Tibial artery (tissue), 4 donors: Measurements from ENCODE around the gene SQSTM1.

Experiments
- DNase-seq, 2 donors: peaks; one replicate each; pipeline ENCODE4 v3.0.0-alpha.2; 2019
- H3K27ac ChIP-seq, 2 donors: fragments of 200-600 bp; sonication (generic) in 1 of 2; 1 replicate in 1 of 2; 2 replicates in 1 of 2; pipeline ENCODE4 v1.5.1; 2018 to 2019; ENCODE audit warnings: mild to moderate bottlenecking in 1 of 2
- H3K27me3 ChIP-seq, 2 donors: fragments of 200-600 bp; sonication (generic) in 1 of 2; one replicate each; pipeline versions ENCODE4 v1.5.1 to v1.6.0; 2016 to 2019
- H3K36me3 ChIP-seq, 3 donors: fragments of 200-600 bp; sonication (generic) in 2 of 3; one replicate each; pipeline ENCODE4 v1.5.1; 2016 to 2019; ENCODE audit warnings: mild to moderate bottlenecking in 2 of 3
- H3K4me1 ChIP-seq, 4 donors: fragments of 200-600 bp; sonication (generic) in 2 of 4; 1 replicate in 3 of 4; 2 replicates in 1 of 4; pipeline ENCODE4 v1.5.1; 2016 to 2019
- H3K4me3 ChIP-seq, 2 donors: fragments of 200-600 bp; sonication (generic) in 1 of 2; 1 replicate in 1 of 2; 2 replicates in 1 of 2; pipeline ENCODE4 v1.5.1; 2018 to 2019; ENCODE audit warnings: mild to moderate bottlenecking in 2 of 2
- H3K9me3 ChIP-seq, 3 donors: fragments of 200-600 bp; sonication (generic) in 1 of 3; one replicate each; pipeline ENCODE4 v1.5.1; 2016 to 2019
- intact Hi-C: fragments of 100-400 bp; cut with DNase I; formaldehyde crosslinking; loops from one replicate; pipeline ENCODE4 v1.15.0; 2023; ENCODE audit warnings: low total_unique reads
- TF ChIP-seq, protein P1 (sequence below), 2 experiments: fragments of 200-600 bp in 1 of 2; fragments of 450-650 bp in 1 of 2; IDR thresholded peaks; one replicate each; pipeline ENCODE4 v1.5.1; 2017 to 2019; ENCODE audit warnings: antibody characterized with exemption in 2 of 2, mild to moderate bottlenecking in 1 of 2, moderate library complexity in 1 of 2

Gene SQSTM1

GRCh38 chr5:179792612-179793467 is 27.9 kb upstream of the SQSTM1 start:
- Histone ChIP-seq H3K9me3 (no peaks in the 10 kb centered on the region), H3K36me3 (peaks cover 3 to 18% (median 8%) of the 10 kb centered on the region in 3 donors), H3K27me3 (no peaks in the 10 kb centered on the region), H3K4me3 (no peak overlapping the region), H3K27ac (peak overlapping the region; percentile 48 to 51), H3K4me1 (peaks cover 0 to 50% (median 38%) of the 10 kb centered on the region in 4 donors)
- TF ChIP-seq, protein P1, sequence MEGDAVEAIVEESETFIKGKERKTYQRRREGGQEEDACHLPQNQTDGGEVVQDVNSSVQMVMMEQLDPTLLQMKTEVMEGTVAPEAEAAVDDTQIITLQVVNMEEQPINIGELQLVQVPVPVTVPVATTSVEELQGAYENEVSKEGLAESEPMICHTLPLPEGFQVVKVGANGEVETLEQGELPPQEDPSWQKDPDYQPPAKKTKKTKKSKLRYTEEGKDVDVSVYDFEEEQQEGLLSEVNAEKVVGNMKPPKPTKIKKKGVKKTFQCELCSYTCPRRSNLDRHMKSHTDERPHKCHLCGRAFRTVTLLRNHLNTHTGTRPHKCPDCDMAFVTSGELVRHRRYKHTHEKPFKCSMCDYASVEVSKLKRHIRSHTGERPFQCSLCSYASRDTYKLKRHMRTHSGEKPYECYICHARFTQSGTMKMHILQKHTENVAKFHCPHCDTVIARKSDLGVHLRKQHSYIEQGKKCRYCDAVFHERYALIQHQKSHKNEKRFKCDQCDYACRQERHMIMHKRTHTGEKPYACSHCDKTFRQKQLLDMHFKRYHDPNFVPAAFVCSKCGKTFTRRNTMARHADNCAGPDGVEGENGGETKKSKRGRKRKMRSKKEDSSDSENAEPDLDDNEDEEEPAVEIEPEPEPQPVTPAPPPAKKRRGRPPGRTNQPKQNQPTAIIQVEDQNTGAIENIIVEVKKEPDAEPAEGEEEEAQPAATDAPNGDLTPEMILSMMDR (IDR thresholded peaks at IDR 0.05) = no peak
- intact Hi-C loops = no loop called here
- DNase-seq = peak in 1 of 2 donors; percentile 69

DNA sequence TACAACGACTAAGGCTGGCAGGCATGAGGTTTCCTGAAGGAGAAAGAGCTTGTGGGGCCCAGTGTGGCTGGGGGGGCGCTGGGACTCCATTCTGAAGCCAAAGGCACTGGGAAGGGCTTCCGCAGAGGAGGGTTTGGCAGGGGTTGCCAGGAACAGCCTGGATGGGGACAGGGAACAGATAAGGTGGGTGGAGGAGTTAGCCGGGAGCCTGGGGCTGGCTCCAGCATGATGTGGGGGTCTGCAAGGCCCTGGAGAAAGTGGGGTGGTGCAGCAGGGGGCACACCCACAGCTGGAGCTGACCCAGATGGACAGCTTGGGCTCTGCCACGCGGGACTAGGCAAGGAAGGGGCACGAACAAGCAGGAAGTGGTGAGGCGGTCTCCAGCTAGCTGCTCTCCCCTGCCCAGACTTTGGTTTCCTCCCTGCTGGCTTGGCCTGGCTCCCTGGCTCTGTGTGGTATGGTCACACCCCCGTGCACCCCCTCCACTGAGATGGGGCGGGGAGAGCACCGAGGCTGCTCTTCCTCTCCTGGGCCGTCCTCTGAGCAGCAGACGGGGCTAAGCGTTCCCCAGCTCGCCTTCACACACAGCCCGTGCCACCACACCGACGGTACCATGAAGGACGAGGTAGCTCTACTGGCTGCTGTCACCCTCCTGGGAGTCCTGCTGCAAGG is 27.1 kb upstream of the SQSTM1 start, which contains the start of gene LTC4S:
TSS of gene LTC4S (plus strand) at position 519 of the 672 bp plus-strand sequence. CDS start at position 614, 95 bp downstream.
- H3K27me3 ChIP-seq = no peaks in the 10 kb centered on the region
- H3K4me3 ChIP-seq = peak within 1 kb of the TSS in 1 of 2 donors; percentile 25
- peak; percentile 90 to 91 for DNase-seq
- intact Hi-C loops = no loop called here
- H3K36me3 ChIP-seq = peaks cover 10 to 25% (median 16%) of the 10 kb centered on the region in 3 donors
- no peaks in the 10 kb centered on the region for H3K9me3 ChIP-seq
- peak within 1 kb of the TSS; percentile 78 to 83 for H3K27ac ChIP-seq
- TF ChIP-seq, protein P1 (IDR thresholded peaks at IDR 0.05) = no peak
- peaks cover 0 to 50% (median 38%) of the 10 kb centered on the region in 4 donors for H3K4me1 ChIP-seq

GRCh38 chr5:179794171-179794570 is 26.5 kb upstream of the SQSTM1 start:
- peaks cover 0 to 50% (median 38%) of the 10 kb centered on the region in 4 donors for H3K4me1 ChIP-seq
- DNase-seq = peak in 1 of 2 donors; percentile 68
- TF ChIP-seq, protein P1 (IDR thresholded peaks at IDR 0.05) = no peak

DNA sequence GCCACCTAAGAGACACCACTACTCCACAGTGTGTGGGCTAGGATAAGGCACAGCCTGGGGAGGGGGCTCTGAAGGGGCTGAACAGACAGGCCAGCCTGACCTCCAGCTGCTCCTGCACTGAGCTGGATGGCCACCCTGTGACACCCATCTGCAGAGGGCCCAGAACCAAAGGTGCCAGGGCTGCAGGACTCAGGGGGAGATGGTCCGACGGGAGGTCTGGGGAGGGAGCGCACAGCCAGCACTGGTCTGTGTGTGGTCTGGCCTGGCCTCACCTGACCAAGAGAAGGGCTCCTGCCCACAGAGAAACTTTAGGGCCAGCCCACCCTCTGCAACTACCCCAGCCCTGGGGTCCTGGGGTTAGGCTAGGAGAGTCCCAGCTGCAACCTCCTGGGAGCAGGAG is 26.1 kb upstream of the SQSTM1 start:
- TF ChIP-seq, protein P1 (IDR thresholded peaks at IDR 0.05) = no peak
- Histone ChIP-seq H3K36me3 (peaks cover 20 to 35% (median 25%) of the 10 kb centered on the region in 3 donors), H3K9me3 (no peaks in the 10 kb centered on the region), H3K4me3 (peak overlapping the region in 1 of 2 donors; percentile 25), H3K27me3 (no peaks in the 10 kb centered on the region), H3K4me1 (peaks cover 0 to 50% (median 38%) of the 10 kb centered on the region in 4 donors), H3K27ac (peak overlapping the region; percentile 78 to 83)
- DNase-seq = peak in 1 of 2 donors; percentile 64
- intact Hi-C loops = no loop called here

More at GRCh38 chr5:179794171-179794570, 26.5 kb upstream of the SQSTM1 start:
- Histone ChIP-seq H3K4me3 (peak overlapping the region in 1 of 2 donors; percentile 25), H3K27ac (peak overlapping the region; percentile 51 to 78), H3K27me3 (no peaks in the 10 kb centered on the region), H3K9me3 (no peaks in the 10 kb centered on the region), H3K36me3 (peaks cover 16 to 31% (median 21%) of the 10 kb centered on the region in 3 donors)
- intact Hi-C loops = no loop called here

DNA sequence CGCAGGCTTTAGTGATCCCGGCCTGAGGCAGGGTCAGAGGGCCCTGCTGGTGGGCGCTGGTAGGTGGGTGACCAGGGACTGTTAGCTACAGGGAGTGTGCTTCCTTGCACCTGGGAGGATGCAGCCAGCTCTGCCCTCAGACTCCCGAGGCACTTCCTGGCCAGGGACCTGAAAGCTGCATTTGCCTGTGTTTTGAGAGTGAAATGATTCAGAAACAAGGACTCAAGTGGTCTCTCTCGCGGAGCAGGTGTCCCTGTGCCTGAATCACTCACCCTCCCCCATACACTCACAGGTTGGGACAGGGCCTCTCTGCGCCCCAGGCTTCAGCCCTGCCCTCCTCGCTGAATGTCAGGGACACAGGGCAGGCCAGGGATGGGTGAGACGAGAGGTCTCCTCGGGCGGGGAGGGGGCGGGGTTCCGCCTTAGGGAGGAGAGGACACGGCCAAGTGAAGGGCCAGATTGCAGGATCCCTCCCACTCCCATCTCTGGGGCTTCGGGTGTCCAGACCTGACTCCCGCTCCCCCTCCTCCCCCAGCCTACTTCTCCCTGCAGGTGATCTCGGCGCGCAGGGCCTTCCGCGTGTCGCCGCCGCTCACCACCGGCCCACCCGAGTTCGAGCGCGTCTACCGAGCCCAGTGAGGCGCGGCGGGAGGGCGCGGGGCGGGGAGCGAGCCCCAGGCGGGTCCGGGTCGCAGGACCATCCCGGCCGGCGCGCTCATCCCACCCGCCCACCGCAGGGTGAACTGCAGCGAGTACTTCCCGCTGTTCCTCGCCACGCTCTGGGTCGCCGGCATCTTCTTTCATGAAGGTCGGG is 25.4 kb upstream of the SQSTM1 start:
- H3K9me3 ChIP-seq = no peaks in the 10 kb centered on the region
- peaks cover 26 to 42% (median 32%) of the 10 kb centered on the region in 3 donors for H3K36me3 ChIP-seq
- peaks cover 0 to 50% (median 38%) of the 10 kb centered on the region in 4 donors for H3K4me1 ChIP-seq
- TF ChIP-seq, protein P1 (IDR thresholded peaks at IDR 0.05) = no peak
- peak overlapping the region; percentile 61 to 75 for H3K4me3 ChIP-seq
- peak overlapping the region; percentile 78 to 83 for H3K27ac ChIP-seq
- no peaks in the 10 kb centered on the region for H3K27me3 ChIP-seq
- peak in 1 of 2 donors; percentile 73 for DNase-seq
- intact Hi-C loops = loop anchor here (5.0 kb wide), 1 partner anchor 33 kb away; no protein-coding TSS in a partner anchor
